Peyer's patch (tissue), 4 donors: Measurements from ENCODE around the gene FAR2. TPM values are rescaled to one million over a fixed set of nuclear protein-coding genes. Genes with fewer than 3 reads are reported as not detected.
"Not testable (repeated sequence)": the region's sequence is repeated elsewhere in the genome, so short reads cannot be mapped to it uniquely, and the experiment has no call there.

ENCODE experiments used
- DNase-seq, 3 donors: peaks; one replicate each; pipeline ENCODE4 v3.0.0-alpha.2; 2017 to 2019
- H3K27ac ChIP-seq, 4 donors: fragments of 200-600 bp; sonication (generic); one replicate each; pipeline ENCODE4 v1.5.1; 2016 to 2019
- H3K27me3 ChIP-seq, 2 donors: fragments of 200-600 bp; sonication (generic); one replicate each; pipeline ENCODE4 v1.5.1; 2019
- H3K36me3 ChIP-seq, 3 donors: fragments of 200-600 bp; sonication (generic); one replicate each; pipeline ENCODE4 v1.5.1; 2016 to 2019
- H3K4me1 ChIP-seq, 4 donors: fragments of 200-600 bp; sonication (generic); one replicate each; pipeline ENCODE4 v1.5.1; 2016 to 2019
- H3K4me3 ChIP-seq, 4 donors: fragments of 200-600 bp; sonication (generic); 1 replicate in 3 of 4; 2 replicates in 1 of 4; pipeline ENCODE4 v1.5.1; 2016 to 2019; ENCODE audit warnings: mild to moderate bottlenecking in 1 of 4
- H3K9me3 ChIP-seq, 4 donors: fragments of 200-600 bp; sonication (generic); one replicate each; pipeline ENCODE4 v1.5.1; 2016 to 2019; ENCODE audit warnings: mild to moderate bottlenecking in 1 of 4
- CTCF ChIP-seq, 6 experiments: fragments of 450-650 bp in 4 of 6; fragments of 200-600 bp in 2 of 6; sonication (generic) in 1 of 6; IDR thresholded peaks; one replicate each; pipeline ENCODE4 v1.5.1; 2017 to 2019; ENCODE audit warnings: antibody characterized with exemption in 6 of 6, mild to moderate bottlenecking in 3 of 6, moderate library complexity in 1 of 6
- POLR2A ChIP-seq, 2 donors: fragments of 450-650 bp; IDR thresholded peaks; one replicate each; pipeline ENCODE4 v1.5.1; 2017; ENCODE audit warnings: antibody characterized with exemption in 2 of 2, mild to moderate bottlenecking in 2 of 2, moderate library complexity in 2 of 2
- total RNA-seq, 4 donors: library from RNA; depleted of rRNA; stranded (reverse); fragments of >200 nt; gene quantifications; one replicate each; pipeline ENCODE4 v1.1.0, GENCODE V29; 2016

The FAR2 gene
- total RNA-seq, 4 donors from 2014 or later: 31.0 to 52.8 (median 40.1) TPM

- Histone ChIP-seq H3K4me3 (peak within 1 kb of the TSS; percentile 82 to 90 (median 83)), H3K27me3 (no peaks in the 10 kb centered on the region), H3K36me3 (no peaks in the 10 kb centered on the region), H3K4me1 (peaks cover 0 to 12% (median 2%) of the 10 kb centered on the region in 4 donors), H3K9me3 (no peaks in the 10 kb centered on the region), H3K27ac (peak within 1 kb of the TSS; percentile 78 to 93 (median 91))
- TF ChIP-seq CTCF (IDR thresholded peaks at IDR 0.05) (no peak), POLR2A (IDR thresholded peaks at IDR 0.05) (peak; percentile 51 to 70)
- DNase-seq: peak; percentile 90 to 96 (median 92)
Observed at GRCh38 chr12:29380536-29381523, 231.8 kb downstream of the FAR2 start, which contains the start of gene ERGIC2. ERGIC2 (minus strand) TSS chr12:29381172; CDS start chr12:29371633, 9,539 bp downstream.

- H3K4me1 ChIP-seq: peaks cover 0 to 12% (median 2%) of the 10 kb centered on the region in 4 donors
- no peak for TF ChIP-seq POLR2A (IDR thresholded peaks at IDR 0.05)
- TF ChIP-seq CTCF (IDR thresholded peaks at IDR 0.05): no peak
- no peak overlapping the region for H3K4me3 ChIP-seq
- H3K27ac ChIP-seq: no peak overlapping the region
- H3K27me3 ChIP-seq: no peaks in the 10 kb centered on the region
- no peak for DNase-seq
- H3K36me3 ChIP-seq: no peaks in the 10 kb centered on the region
- no peaks in the 10 kb centered on the region for H3K9me3 ChIP-seq
Observed at GRCh38 chr12:29382251-29382650, 233.2 kb downstream of the FAR2 start.

GRCh38 chr12:29385194-29385593, 236.1 kb downstream of the FAR2 start:
- H3K27me3 ChIP-seq, H3K9me3 ChIP-seq, H3K36me3 ChIP-seq, DNase-seq, H3K4me3 ChIP-seq, H3K27ac ChIP-seq, H3K4me1 ChIP-seq: not testable (repeated sequence)

Other genes starting within 250 kb of the FAR2 start
- gene ERGIC2, start 231.9 kb downstream of the FAR2 start, total RNA-seq: 10 to 100 TPM; 13.7 to 24.8 (median 18.9) TPM